IPS DF 6.9 (cell line): Measurements from ENCODE around the gene CDYL.

ENCODE experiments used
- DNase-seq: peaks from one replicate; pipeline ENCODE4 v3.0.0-alpha.2; 2013; ENCODE audit warnings: low read depth, low spot score
- H3K27ac ChIP-seq: one replicate; pipeline ENCODE4 v1.5.1; 2013; ENCODE audit warnings: low read length, control low read depth
- H3K27me3 ChIP-seq: 2 replicates; pipeline ENCODE4 v1.6.1; 2013; ENCODE audit warnings: mild to moderate bottlenecking, low read length; ENCODE audit not compliant: control insufficient read depth, insufficient read depth
- H3K36me3 ChIP-seq: 2 replicates; pipeline ENCODE4 v1.6.1; 2013; ENCODE audit warnings: low read length; ENCODE audit not compliant: control insufficient read depth, insufficient read depth
- H3K4me1 ChIP-seq: 2 replicates; pipeline ENCODE4 v1.6.1; 2013; ENCODE audit warnings: low read length; ENCODE audit not compliant: control insufficient read depth, insufficient read depth
- H3K4me3 ChIP-seq: 2 replicates; pipeline ENCODE4 v1.5.1; 2013; ENCODE audit warnings: mild to moderate bottlenecking, low read length
- H3K9me3 ChIP-seq: 2 replicates; pipeline ENCODE4 v1.6.1; 2013; ENCODE audit warnings: low read length, inconsistent platforms; ENCODE audit not compliant: control insufficient read depth, insufficient read depth
- WGBS: extraction: QIAGEN DNeasy Blood & Tissue Kit; methylation state at CpG from one replicate; pipeline ENCODE4 v1.1.7; 2013; ENCODE audit warnings: mixed read lengths, missing lambda C conversion rate; ENCODE audit not compliant: insufficient read length, insufficient coverage; 5-methylcytosine and 5-hydroxymethylcytosine counted together

CDYL gene

DNA sequence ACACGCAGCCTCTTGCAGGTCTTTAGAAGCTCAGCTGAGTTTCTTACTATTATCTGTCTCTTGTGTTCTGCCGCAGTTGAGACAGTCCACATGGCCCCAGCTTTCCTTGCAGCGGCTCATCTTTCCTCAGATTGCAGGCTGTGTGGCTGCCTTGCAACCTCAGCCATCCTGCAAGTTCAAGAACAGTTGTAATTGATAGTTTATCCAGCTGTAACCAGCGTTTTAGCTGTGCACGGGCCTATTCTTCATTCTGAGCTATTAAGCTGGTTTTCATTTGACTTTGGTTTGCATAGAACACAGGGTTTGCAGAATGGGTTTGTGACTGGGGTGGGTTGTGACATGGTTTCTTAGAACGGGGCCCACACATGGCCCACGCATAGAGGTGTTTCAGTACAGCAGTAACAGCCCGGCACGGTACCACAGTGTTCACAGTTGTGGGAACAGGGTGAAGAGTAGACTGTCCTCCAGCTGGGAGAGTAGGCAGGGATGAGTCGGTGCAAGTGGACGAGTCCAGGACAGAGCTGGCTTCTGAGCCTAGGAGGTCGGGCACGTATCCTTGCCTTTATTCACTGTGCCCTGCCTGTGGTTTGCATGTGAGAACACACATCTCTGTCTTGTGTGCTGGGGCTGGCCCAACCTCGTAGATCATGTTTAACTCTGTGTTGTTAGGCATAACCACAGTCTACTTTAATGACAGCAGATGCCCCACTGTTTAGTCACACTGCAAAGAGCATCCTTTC lies 138.4 kb downstream of the CDYL start:
- H3K9me3 ChIP-seq, result no peaks in the 10 kb centered on the region
- H3K27ac ChIP-seq, result no peak overlapping the region
- no peak overlapping the region for H3K4me3 ChIP-seq
- no peaks in the 10 kb centered on the region for H3K27me3 ChIP-seq
- peaks cover 12% of the 10 kb centered on the region for H3K4me1 ChIP-seq
- WGBS, result no CpG with 5 or more reads among the region's 14 CpGs
- no peak for DNase-seq
- H3K36me3 ChIP-seq, result 0 out of 2 replicates have a peak, but pooled peaks cover 2% of the 10 kb centered on the region

DNA sequence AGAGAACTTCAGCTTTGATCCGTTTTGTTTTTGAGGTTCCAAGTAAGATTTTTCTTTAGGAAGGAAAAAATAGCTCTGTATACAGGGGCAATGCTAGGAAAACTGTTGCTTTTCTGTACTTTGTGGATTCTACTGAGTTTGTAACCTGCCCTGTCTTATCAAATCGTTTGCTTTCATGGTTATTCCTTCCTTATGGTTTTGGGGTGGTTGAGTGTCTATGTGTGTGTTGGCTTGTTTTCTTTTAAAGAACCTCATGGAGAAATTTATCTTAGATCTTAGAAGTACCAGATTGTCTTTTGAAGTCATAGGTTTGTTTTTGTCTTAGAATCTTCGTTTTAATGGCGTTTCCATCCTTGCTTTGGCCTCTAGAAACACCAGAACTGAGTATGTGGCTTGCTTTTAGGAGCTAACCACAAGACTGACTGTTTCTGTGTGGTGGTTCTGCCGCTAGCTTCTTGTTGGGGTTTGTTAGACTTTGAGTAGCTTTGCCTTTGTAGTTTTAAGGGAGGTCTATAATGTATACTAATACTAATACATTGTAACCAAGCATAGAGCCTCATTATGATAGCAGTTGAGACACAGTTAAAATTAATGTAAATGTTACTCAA lies 140.9 kb downstream of the CDYL start:
- no peak for DNase-seq
- Histone ChIP-seq H3K27me3 (no peaks in the 10 kb centered on the region), H3K4me1 (peaks cover 15% of the 10 kb centered on the region), H3K9me3 (no peaks in the 10 kb centered on the region; the same call in 1 of the 2 replicates), H3K27ac (no peak overlapping the region), H3K4me3 (no peak overlapping the region), H3K36me3 (0 out of 2 replicates have a peak, but pooled peaks cover 2% of the 10 kb centered on the region)
- WGBS, result no CpG with 5 or more reads among the region's 5 CpGs

DNA sequence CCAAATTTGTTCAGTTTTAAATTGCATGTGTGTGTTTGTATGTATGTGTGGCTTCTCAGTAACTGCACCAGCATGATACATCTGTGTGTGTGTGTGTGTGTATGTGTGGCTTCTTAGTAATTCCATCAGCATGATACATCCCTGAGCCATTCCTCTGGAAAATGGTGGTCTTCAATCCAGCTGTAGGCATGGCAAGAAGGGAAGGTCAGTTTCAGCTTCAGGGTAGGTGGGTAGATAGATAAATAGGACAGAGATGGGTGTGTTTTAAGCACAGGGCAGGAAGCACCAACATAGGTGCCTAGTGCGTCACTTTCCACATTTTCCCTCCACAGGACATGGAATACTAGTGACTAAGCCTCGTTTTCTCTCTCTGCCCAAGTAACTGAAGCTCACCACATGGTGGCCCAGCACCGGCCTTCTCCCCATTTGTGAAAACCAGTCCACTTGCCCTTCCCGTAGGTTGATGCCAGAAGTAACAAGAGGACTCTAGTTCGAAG lies 144.8 kb downstream of the CDYL start:
- Histone ChIP-seq H3K27me3 (no peaks in the 10 kb centered on the region), H3K9me3 (no peaks in the 10 kb centered on the region; the same call in 1 of the 2 replicates), H3K36me3 (no peaks in the 10 kb centered on the region), H3K27ac (no peak overlapping the region), H3K4me3 (no peak overlapping the region), H3K4me1 (peaks cover 11% of the 10 kb centered on the region)
- WGBS, result no CpG with 5 or more reads among the region's 5 CpGs
- DNase-seq, result no peak

GRCh38 chr6:4922488-4923037 lies 146.4 kb downstream of the CDYL start:
- whole genome bisulfite sequencing, result no CpG with 5 or more reads among the region's 13 CpGs
- Histone ChIP-seq H3K9me3 (no peaks in the 10 kb centered on the region; the same call in 1 of the 2 replicates), H3K4me1 (peaks cover 9% of the 10 kb centered on the region), H3K36me3 (no peaks in the 10 kb centered on the region), H3K27ac (no peak overlapping the region), H3K27me3 (no peaks in the 10 kb centered on the region), H3K4me3 (no peak overlapping the region)
- DNase-seq, result no peak

- Histone ChIP-seq H3K27ac (no peak overlapping the region), H3K4me3 (no peak overlapping the region), H3K4me1 (peaks cover 9% of the 10 kb centered on the region), H3K36me3 (no peaks in the 10 kb centered on the region), H3K9me3 (no peaks in the 10 kb centered on the region; the same call in 1 of the 2 replicates), H3K27me3 (no peaks in the 10 kb centered on the region)
- no CpG with 5 or more reads among the region's 3 CpGs for WGBS
- DNase-seq, result no peak
Observed at GRCh38 chr6:4923081-4923480, 146.9 kb downstream of the CDYL start.

- no CpG with 5 or more reads among the region's 9 CpGs for WGBS
- no peak overlapping the region for H3K27ac ChIP-seq
Observed at GRCh38 chr6:4924661-4925271, 148.6 kb downstream of the CDYL start.

DNA sequence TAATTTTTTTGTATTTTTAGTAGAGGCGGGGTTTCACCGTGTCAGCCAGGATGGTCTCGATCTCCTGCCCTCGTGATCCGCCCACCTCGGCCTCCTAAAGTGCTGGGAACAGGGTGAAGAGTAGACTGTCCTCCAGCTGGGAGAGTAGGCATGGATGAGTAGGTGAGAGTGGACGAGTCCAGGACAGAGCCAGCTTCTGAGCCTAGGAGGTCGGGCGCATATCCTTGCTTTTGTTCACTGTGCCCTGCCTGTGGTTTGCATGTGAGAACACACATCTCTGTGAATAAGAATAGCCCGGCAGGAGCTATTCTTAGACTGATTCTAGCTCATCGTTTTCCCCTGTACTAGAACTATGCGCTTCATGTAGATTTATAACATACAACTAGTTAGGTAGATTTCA lies 149.4 kb downstream of the CDYL start:
- H3K9me3 ChIP-seq, result no peaks in the 10 kb centered on the region; the same call in 1 of the 2 replicates
- no peak overlapping the region for H3K27ac ChIP-seq
- peaks cover 11% of the 10 kb centered on the region for H3K4me1 ChIP-seq
- peak; percentile 70 for DNase-seq
- H3K27me3 ChIP-seq, result no peaks in the 10 kb centered on the region
- no peaks in the 10 kb centered on the region for H3K36me3 ChIP-seq
- no CpG with 5 or more reads among the region's 12 CpGs for WGBS
- H3K4me3 ChIP-seq, result no peak overlapping the region

More at GRCh38 chr6:4924661-4925271, 148.6 kb downstream of the CDYL start:
- no peak for DNase-seq
- Histone ChIP-seq H3K27me3 (no peaks in the 10 kb centered on the region), H3K4me1 (peaks cover 9% of the 10 kb centered on the region), H3K4me3 (no peak overlapping the region), H3K36me3 (no peaks in the 10 kb centered on the region), H3K9me3 (no peaks in the 10 kb centered on the region; the same call in 1 of the 2 replicates)

GRCh38 chr6:4928426-4928825 lies 152.2 kb downstream of the CDYL start:
- Histone ChIP-seq H3K4me3 (no peak overlapping the region), H3K4me1 (peaks cover 11% of the 10 kb centered on the region)
- no CpG with 5 or more reads among the region's 3 CpGs for WGBS

GRCh38 chr6:4929097-4929718 lies 153.0 kb downstream of the CDYL start:
- H3K4me1 ChIP-seq, result peaks cover 11% of the 10 kb centered on the region

More at GRCh38 chr6:4928426-4928825, 152.2 kb downstream of the CDYL start:
- Histone ChIP-seq H3K27ac (no peak overlapping the region), H3K27me3 (no peaks in the 10 kb centered on the region), H3K9me3 (no peaks in the 10 kb centered on the region), H3K36me3 (no peaks in the 10 kb centered on the region)
- no peak for DNase-seq

More at GRCh38 chr6:4929097-4929718, 153.0 kb downstream of the CDYL start:
- Histone ChIP-seq H3K4me3 (no peak overlapping the region), H3K36me3 (no peaks in the 10 kb centered on the region), H3K9me3 (no peaks in the 10 kb centered on the region), H3K27me3 (no peaks in the 10 kb centered on the region), H3K27ac (no peak overlapping the region)
- WGBS, result no CpG with 5 or more reads among the region's 1 CpG
- no peak for DNase-seq
